Urinary bladder (tissue), 4 donors: ENCODE data around the gene TBC1D10A. TPM values are rescaled to one million over a fixed set of nuclear protein-coding genes. Genes with fewer than 3 reads are reported as not detected.

ENCODE experiments used
- DNase-seq: peaks from one replicate; pipeline ENCODE4 v3.0.0-alpha.2; 2015; ENCODE audit errors: extremely low spot score
- H3K27ac ChIP-seq: one replicate; pipeline ENCODE4 v1.5.1; 2013; ENCODE audit warnings: low read depth, mild to moderate bottlenecking, moderate library complexity
- H3K36me3 ChIP-seq: one replicate; pipeline ENCODE4 v1.6.1; 2013; ENCODE audit warnings: mild to moderate bottlenecking, moderate library complexity; ENCODE audit not compliant: insufficient read depth
- H3K4me1 ChIP-seq: one replicate; pipeline ENCODE4 v1.6.1; 2013; ENCODE audit warnings: mild to moderate bottlenecking, moderate library complexity; ENCODE audit not compliant: insufficient read depth
- H3K4me3 ChIP-seq: one replicate; pipeline ENCODE4 v1.5.1; 2013; ENCODE audit warnings: low read depth, low read length
- WGBS: extraction: QIAGEN DNeasy Blood & Tissue Kit; methylation state at CpG from one replicate; pipeline ENCODE4 v1.1.7; 2013; 5-methylcytosine and 5-hydroxymethylcytosine counted together
- polyA plus RNA-seq: library from polyadenylated mRNA; stranded (reverse); fragments of 200-250 nt; gene quantifications from one replicate; pipeline ENCODE4 v1.2.3, GENCODE V29; 2013
- total RNA-seq: library from RNA; depleted of rRNA; stranded (reverse); fragments of >200 nt; gene quantifications from one replicate; pipeline ENCODE4 v1.2.3, GENCODE V29; 2014
- donor health status: healthy with polysubstance abuse.
- donor health status: healthy.

Gene TBC1D10A
- total and polyA plus RNA-seq, 2 donors, result 8.4 to 31.7 TPM

- H3K36me3 ChIP-seq, result no peaks in the 10 kb centered on the region
- H3K27ac ChIP-seq, result no peak overlapping the region
- WGBS, result 27% methylated on average over 15 of the region's 15 CpGs
- no peaks in the 10 kb centered on the region for H3K4me1 ChIP-seq
- H3K4me3 ChIP-seq, result peak overlapping the region; percentile 35
- no peak for DNase-seq
Observed at GRCh38 chr22:30246814-30247376, 79.8 kb downstream of the TBC1D10A start.

- WGBS, result 2% methylated on average over 64 of the region's 64 CpGs
- H3K36me3 ChIP-seq, result no peaks in the 10 kb centered on the region
- DNase-seq, result no peak
- peak within 1 kb of the TSS; percentile 35 for H3K4me3 ChIP-seq
- H3K4me1 ChIP-seq, result no peaks in the 10 kb centered on the region
- peak within 1 kb of the TSS; percentile 30 for H3K27ac ChIP-seq
Observed at GRCh38 chr22:30245985-30246813, 80.5 kb downstream of the TBC1D10A start, which contains the start of gene LIF. TSS of gene LIF (minus strand) at chr22:30246759. CDS start at chr22:30246695, 64 bp downstream.

GRCh38 chr22:30245181-30245984 is 81.4 kb downstream of the TBC1D10A start:
- 61% methylated on average over 15 of the region's 15 CpGs for WGBS
- Histone ChIP-seq H3K4me3 (peak overlapping the region; percentile 35), H3K4me1 (no peaks in the 10 kb centered on the region), H3K27ac (no peak overlapping the region), H3K36me3 (no peaks in the 10 kb centered on the region)
- no peak for DNase-seq

GRCh38 chr22:30244641-30245040 is 82.1 kb downstream of the TBC1D10A start:
- no peak overlapping the region for H3K27ac ChIP-seq
- no peaks in the 10 kb centered on the region for H3K4me1 ChIP-seq
- no peak for DNase-seq
- 93% methylated on average over 5 of the region's 5 CpGs for WGBS
- H3K36me3 ChIP-seq, result no peaks in the 10 kb centered on the region
- no peak overlapping the region for H3K4me3 ChIP-seq

GRCh38 chr22:30244066-30244465 is 82.7 kb downstream of the TBC1D10A start:
- no peak for DNase-seq
- H3K36me3 ChIP-seq, result no peaks in the 10 kb centered on the region
- H3K27ac ChIP-seq, result no peak overlapping the region
- no peak overlapping the region for H3K4me3 ChIP-seq
- no peaks in the 10 kb centered on the region for H3K4me1 ChIP-seq
- WGBS, result 93% methylated on average over 10 of the region's 10 CpGs

- H3K36me3 ChIP-seq, result no peaks in the 10 kb centered on the region
- WGBS, result 94% methylated on average over 22 of the region's 22 CpGs
- no peak overlapping the region for H3K27ac ChIP-seq
- no peaks in the 10 kb centered on the region for H3K4me1 ChIP-seq
- H3K4me3 ChIP-seq, result no peak overlapping the region
- no peak for DNase-seq
Observed at GRCh38 chr22:30243661-30244060, 83.1 kb downstream of the TBC1D10A start.

Other genes starting within 250 kb of the TBC1D10A start
- gene HORMAD2, start 246.5 kb downstream of the TBC1D10A start, total RNA-seq, result not detected
- gene HORMAD2, start 246.5 kb downstream of the TBC1D10A start, polyA plus RNA-seq, result 0.04 TPM
- 4.8 TPM for gene LIF, start 80.2 kb downstream of the TBC1D10A start, total RNA-seq
- gene LIF, start 80.2 kb downstream of the TBC1D10A start, polyA plus RNA-seq, result 1.1 TPM
- 0.32 TPM for gene OSM, start 60.1 kb downstream of the TBC1D10A start, total RNA-seq
- gene OSM, start 60.1 kb downstream of the TBC1D10A start, polyA plus RNA-seq, result 1.3 TPM
- gene CASTOR1, start 37.4 kb downstream of the TBC1D10A start, total RNA-seq, result 7.5 TPM
- 21.7 TPM for gene CASTOR1, start 37.4 kb downstream of the TBC1D10A start, polyA plus RNA-seq
- gene SF3A1, start 30.0 kb upstream of the TBC1D10A start, total RNA-seq, result 27.5 TPM
- 53.6 TPM for gene SF3A1, start 30.0 kb upstream of the TBC1D10A start, polyA plus RNA-seq
- gene CCDC157, start 30.1 kb upstream of the TBC1D10A start, total RNA-seq, result 2.1 TPM
- 2.0 TPM for gene CCDC157, start 30.1 kb upstream of the TBC1D10A start, polyA plus RNA-seq
- gene RNF215, start 60.5 kb upstream of the TBC1D10A start, total RNA-seq, result 10.7 TPM
- 18.8 TPM for gene RNF215, start 60.5 kb upstream of the TBC1D10A start, polyA plus RNA-seq
- gene SEC14L2, start 70.1 kb upstream of the TBC1D10A start, total RNA-seq, result 6.2 TPM
- gene SEC14L2, start 70.1 kb upstream of the TBC1D10A start, polyA plus RNA-seq, result 11.0 TPM
- gene MTFP1, start 98.8 kb upstream of the TBC1D10A start, total RNA-seq, result 2.1 TPM
- gene MTFP1, start 98.8 kb upstream of the TBC1D10A start, polyA plus RNA-seq, result 7.7 TPM
- not detected for gene SEC14L3, start 145.1 kb upstream of the TBC1D10A start, total RNA-seq
- gene SEC14L3, start 145.1 kb upstream of the TBC1D10A start, polyA plus RNA-seq, result not detected
- 0.32 TPM for gene SEC14L4, start 178.8 kb upstream of the TBC1D10A start, total RNA-seq
- gene SEC14L4, start 178.8 kb upstream of the TBC1D10A start, polyA plus RNA-seq, result 0.05 TPM
- 1.2 TPM for gene SEC14L6, start 219.8 kb upstream of the TBC1D10A start, total RNA-seq
- 0.11 TPM for gene SEC14L6, start 219.8 kb upstream of the TBC1D10A start, polyA plus RNA-seq
- 0.63 TPM for gene GAL3ST1, start 247.7 kb upstream of the TBC1D10A start, total RNA-seq
- gene GAL3ST1, start 247.7 kb upstream of the TBC1D10A start, polyA plus RNA-seq, result 2.7 TPM